GM19463 (cell line): ENCODE results near the gene ALPG.
"Not testable (repeated sequence)": the region's sequence is repeated elsewhere in the genome, so short reads cannot be mapped to it uniquely, and the experiment has no call there.

Experiments used
- ATAC-seq: cut with Tn5 transposase; IDR thresholded peaks from one replicate; pipeline ENCODE4 v1.9.1; 2021; ENCODE audit warnings: mild to moderate bottlenecking, moderate library complexity; ENCODE audit not compliant: unreplicated experiment

ALPG gene

GRCh38 chr2:232438951-232439757, 32.5 kb downstream of the ALPG start:
- no peak for ATAC-seq

GRCh38 chr2:232439758-232440135, 33.1 kb downstream of the ALPG start:
- no peak for ATAC-seq

- peak; percentile 81 for ATAC-seq
Measured at GRCh38 chr2:232440220-232441018, 33.8 kb downstream of the ALPG start.

GRCh38 chr2:232441147-232441651, 34.6 kb downstream of the ALPG start:
- no peak for ATAC-seq

GRCh38 chr2:232441922-232442321, 35.3 kb downstream of the ALPG start:
- ATAC-seq = not testable (repeated sequence)

- ATAC-seq = not testable (repeated sequence)
Measured at GRCh38 chr2:232442431-232442830, 35.8 kb downstream of the ALPG start.

GRCh38 chr2:232443047-232443446, 36.4 kb downstream of the ALPG start:
- ATAC-seq = not testable (repeated sequence)

GRCh38 chr2:232443669-232444408, 37.2 kb downstream of the ALPG start:
- ATAC-seq = not testable (repeated sequence)

- no peak for ATAC-seq
Measured at GRCh38 chr2:232444409-232445148, 37.9 kb downstream of the ALPG start.

GRCh38 chr2:232445149-232445885, 38.7 kb downstream of the ALPG start:
- not testable (repeated sequence) for ATAC-seq

GRCh38 chr2:232446266-232446777, 39.7 kb downstream of the ALPG start:
- ATAC-seq = not testable (repeated sequence)

- no peak for ATAC-seq
Measured at GRCh38 chr2:232447091-232447620, 40.5 kb downstream of the ALPG start.

GRCh38 chr2:232447638-232448303, 41.1 kb downstream of the ALPG start:
- no peak for ATAC-seq

GRCh38 chr2:232448304-232448690, 41.7 kb downstream of the ALPG start:
- ATAC-seq = no peak

- no peak for ATAC-seq
Measured at GRCh38 chr2:232449964-232450363, 43.3 kb downstream of the ALPG start.

- ATAC-seq = not testable (repeated sequence)
Measured at GRCh38 chr2:232451645-232452044, 45.0 kb downstream of the ALPG start.

- no peak for ATAC-seq
Measured at GRCh38 chr2:232454630-232455029, 48.0 kb downstream of the ALPG start.

GRCh38 chr2:232455426-232456255, 49.0 kb downstream of the ALPG start, which contains the start of gene ALPI:
TSS of gene ALPI (plus strand) at chr2:232456153. CDS start at chr2:232456200, 47 bp downstream.
- no peak for ATAC-seq
